ENCODE results near the gene DPYSL3.

The DPYSL3 gene

DNA sequence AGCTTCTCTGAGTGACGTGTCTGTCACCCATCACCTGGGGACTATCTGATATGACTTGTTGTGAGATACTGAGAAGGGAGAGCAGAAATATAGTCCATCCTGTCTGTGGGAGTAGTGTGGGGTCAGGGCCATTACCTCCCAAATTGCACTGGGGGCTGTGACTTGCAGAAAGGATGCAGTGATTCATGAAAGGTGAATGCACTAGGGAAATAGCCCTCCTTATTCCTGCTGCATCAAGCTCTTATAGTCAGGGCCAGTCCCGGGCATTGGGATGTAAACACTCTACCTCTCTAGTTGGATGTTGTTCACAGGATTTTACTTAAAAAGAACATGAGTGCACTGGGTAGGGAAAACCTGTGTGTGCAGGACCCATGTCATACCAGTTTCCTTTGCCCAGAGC lies 150.3 kb downstream of the DPYSL3 start:
- TF ChIP-seq, protein P1, sequence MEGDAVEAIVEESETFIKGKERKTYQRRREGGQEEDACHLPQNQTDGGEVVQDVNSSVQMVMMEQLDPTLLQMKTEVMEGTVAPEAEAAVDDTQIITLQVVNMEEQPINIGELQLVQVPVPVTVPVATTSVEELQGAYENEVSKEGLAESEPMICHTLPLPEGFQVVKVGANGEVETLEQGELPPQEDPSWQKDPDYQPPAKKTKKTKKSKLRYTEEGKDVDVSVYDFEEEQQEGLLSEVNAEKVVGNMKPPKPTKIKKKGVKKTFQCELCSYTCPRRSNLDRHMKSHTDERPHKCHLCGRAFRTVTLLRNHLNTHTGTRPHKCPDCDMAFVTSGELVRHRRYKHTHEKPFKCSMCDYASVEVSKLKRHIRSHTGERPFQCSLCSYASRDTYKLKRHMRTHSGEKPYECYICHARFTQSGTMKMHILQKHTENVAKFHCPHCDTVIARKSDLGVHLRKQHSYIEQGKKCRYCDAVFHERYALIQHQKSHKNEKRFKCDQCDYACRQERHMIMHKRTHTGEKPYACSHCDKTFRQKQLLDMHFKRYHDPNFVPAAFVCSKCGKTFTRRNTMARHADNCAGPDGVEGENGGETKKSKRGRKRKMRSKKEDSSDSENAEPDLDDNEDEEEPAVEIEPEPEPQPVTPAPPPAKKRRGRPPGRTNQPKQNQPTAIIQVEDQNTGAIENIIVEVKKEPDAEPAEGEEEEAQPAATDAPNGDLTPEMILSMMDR (IDR thresholded peaks at IDR 0.05; ENCODE audit: insufficient read depth, low read length) = no peak
- TF ChIP-seq, protein P2, sequence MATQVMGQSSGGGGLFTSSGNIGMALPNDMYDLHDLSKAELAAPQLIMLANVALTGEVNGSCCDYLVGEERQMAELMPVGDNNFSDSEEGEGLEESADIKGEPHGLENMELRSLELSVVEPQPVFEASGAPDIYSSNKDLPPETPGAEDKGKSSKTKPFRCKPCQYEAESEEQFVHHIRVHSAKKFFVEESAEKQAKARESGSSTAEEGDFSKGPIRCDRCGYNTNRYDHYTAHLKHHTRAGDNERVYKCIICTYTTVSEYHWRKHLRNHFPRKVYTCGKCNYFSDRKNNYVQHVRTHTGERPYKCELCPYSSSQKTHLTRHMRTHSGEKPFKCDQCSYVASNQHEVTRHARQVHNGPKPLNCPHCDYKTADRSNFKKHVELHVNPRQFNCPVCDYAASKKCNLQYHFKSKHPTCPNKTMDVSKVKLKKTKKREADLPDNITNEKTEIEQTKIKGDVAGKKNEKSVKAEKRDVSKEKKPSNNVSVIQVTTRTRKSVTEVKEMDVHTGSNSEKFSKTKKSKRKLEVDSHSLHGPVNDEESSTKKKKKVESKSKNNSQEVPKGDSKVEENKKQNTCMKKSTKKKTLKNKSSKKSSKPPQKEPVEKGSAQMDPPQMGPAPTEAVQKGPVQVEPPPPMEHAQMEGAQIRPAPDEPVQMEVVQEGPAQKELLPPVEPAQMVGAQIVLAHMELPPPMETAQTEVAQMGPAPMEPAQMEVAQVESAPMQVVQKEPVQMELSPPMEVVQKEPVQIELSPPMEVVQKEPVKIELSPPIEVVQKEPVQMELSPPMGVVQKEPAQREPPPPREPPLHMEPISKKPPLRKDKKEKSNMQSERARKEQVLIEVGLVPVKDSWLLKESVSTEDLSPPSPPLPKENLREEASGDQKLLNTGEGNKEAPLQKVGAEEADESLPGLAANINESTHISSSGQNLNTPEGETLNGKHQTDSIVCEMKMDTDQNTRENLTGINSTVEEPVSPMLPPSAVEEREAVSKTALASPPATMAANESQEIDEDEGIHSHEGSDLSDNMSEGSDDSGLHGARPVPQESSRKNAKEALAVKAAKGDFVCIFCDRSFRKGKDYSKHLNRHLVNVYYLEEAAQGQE (IDR thresholded peaks at IDR 0.05; ENCODE audit: insufficient replicate concordance, low read depth) = no peak
- no peak for TF ChIP-seq GABPA (IDR thresholded peaks at IDR 0.05; ENCODE audit: low read depth)
- no peak for TF ChIP-seq POLR2AphosphoS5 (IDR thresholded peaks at IDR 0.05; ENCODE audit: low read depth)
- no peak for TF ChIP-seq SPI1 (IDR thresholded peaks at IDR 0.05; ENCODE audit: borderline replicate concordance, low read depth)
- Histone ChIP-seq H3K27ac (replicated peaks) (no peak overlapping the region), H3K4me3 (replicated peaks; ENCODE audit: insufficient read depth, low read length) (no peak overlapping the region), H3K27me3 (ENCODE audit: insufficient read depth, poor library complexity, severe bottlenecking) (peaks cover 3% of the 10 kb centered on the region)
- DNase-seq (ENCODE audit: low read depth in 1 of 2, low spot score in 1 of 2) = no peak

DNA sequence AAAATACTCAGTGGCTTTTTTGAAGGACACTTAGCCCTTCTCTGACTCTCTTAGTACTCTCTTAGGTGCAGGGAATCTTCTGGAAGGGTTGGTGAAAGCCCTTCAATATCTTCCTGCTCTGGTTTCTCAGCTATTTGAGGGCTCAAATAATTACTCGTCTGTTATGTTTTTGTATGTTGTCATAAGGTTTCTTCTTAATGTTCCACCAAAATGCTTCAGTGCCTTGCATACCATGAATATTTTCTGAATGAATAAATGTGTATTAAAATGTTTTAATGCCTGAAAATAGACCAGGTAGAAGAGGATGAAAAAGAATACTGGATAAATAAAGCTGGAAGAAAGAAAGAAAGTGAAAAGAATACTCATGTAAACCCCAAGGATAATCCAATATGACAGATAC lies 150.8 kb downstream of the DPYSL3 start:
- Histone ChIP-seq H3K27ac (replicated peaks) (no peak overlapping the region), H3K27me3 (ENCODE audit: insufficient read depth, poor library complexity, severe bottlenecking) (peaks cover 3% of the 10 kb centered on the region), H3K4me3 (replicated peaks; ENCODE audit: insufficient read depth, low read length) (no peak overlapping the region)
- no peak for DNase-seq (ENCODE audit: low read depth in 1 of 2, low spot score in 1 of 2)
- TF ChIP-seq, protein P1 (IDR thresholded peaks at IDR 0.05; ENCODE audit: insufficient read depth, low read length) = no peak

DNA sequence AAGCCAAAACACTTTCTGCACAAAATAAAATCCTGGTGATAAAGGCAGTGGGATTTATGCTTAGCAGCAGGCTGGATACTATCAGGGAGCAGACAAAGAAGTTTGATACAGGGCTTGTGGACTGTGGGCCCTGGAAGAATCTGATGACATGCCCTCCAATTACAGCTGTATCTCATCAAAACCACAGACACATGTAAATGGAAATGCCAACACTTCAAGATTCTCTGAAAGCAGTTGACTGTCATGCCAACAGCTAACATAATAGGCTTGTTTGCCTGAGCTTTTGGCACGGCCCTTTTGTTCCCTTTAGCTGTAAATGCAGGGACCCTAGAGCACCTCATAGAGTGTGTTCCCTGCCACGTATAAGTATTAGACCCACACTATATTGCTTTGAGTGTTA lies 160.6 kb downstream of the DPYSL3 start:
- TF ChIP-seq GABPA (IDR thresholded peaks at IDR 0.05; ENCODE audit: low read depth) (no peak), SPI1 (IDR thresholded peaks at IDR 0.05; ENCODE audit: borderline replicate concordance, low read depth) (no peak), POLR2AphosphoS5 (IDR thresholded peaks at IDR 0.05; ENCODE audit: low read depth) (no peak)
- TF ChIP-seq, protein P2 (IDR thresholded peaks at IDR 0.05; ENCODE audit: insufficient replicate concordance, low read depth) = no peak
- TF ChIP-seq, protein P1 (IDR thresholded peaks at IDR 0.05; ENCODE audit: insufficient read depth, low read length) = no peak
- Histone ChIP-seq H3K27me3 (ENCODE audit: insufficient read depth, poor library complexity, severe bottlenecking) (no peaks in the 10 kb centered on the region), H3K4me3 (replicated peaks; ENCODE audit: insufficient read depth, low read length) (no peak overlapping the region), H3K27ac (replicated peaks) (no peak overlapping the region)
- DNase-seq (ENCODE audit: low read depth in 1 of 2, low spot score in 1 of 2) = no peak

DNA sequence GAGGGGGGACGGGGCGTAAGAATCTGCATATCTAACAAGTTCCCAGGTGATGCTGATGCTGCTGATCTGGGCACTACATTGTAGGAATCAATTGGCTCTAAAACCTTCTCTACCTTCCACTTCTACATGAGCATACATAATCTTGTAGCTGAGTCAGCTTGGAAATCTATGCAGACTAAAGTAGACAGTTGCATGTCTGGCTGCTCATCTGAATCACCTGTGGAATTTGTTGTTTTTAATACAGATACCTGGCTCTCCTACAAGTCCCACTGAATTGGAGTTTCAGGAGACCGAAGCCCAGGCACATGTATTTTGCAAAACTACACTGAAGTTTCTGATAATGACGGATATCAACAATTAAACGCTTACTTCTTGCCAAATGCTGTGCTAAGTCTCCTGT lies 161.4 kb downstream of the DPYSL3 start:
- DNase-seq (ENCODE audit: low read depth in 1 of 2, low spot score in 1 of 2) = no peak
- TF ChIP-seq GABPA (IDR thresholded peaks at IDR 0.05; ENCODE audit: low read depth) (no peak), SPI1 (IDR thresholded peaks at IDR 0.05; ENCODE audit: borderline replicate concordance, low read depth) (no peak), POLR2AphosphoS5 (IDR thresholded peaks at IDR 0.05; ENCODE audit: low read depth) (no peak)
- TF ChIP-seq, protein P2 (IDR thresholded peaks at IDR 0.05; ENCODE audit: insufficient replicate concordance, low read depth) = no peak
- TF ChIP-seq, protein P1 (IDR thresholded peaks at IDR 0.05; ENCODE audit: insufficient read depth, low read length) = no peak
- Histone ChIP-seq H3K4me3 (replicated peaks; ENCODE audit: insufficient read depth, low read length) (no peak overlapping the region), H3K27me3 (ENCODE audit: insufficient read depth, poor library complexity, severe bottlenecking) (no peaks in the 10 kb centered on the region), H3K27ac (replicated peaks) (no peak overlapping the region)
